ENCODE data around the gene NPAS3. TPM values are rescaled to one million over a fixed set of nuclear protein-coding genes. Genes with fewer than 3 reads are reported as not detected.

The NPAS3 gene
- total RNA-seq, 4 donors from 2014 or later = 0.19 to 2.1 (median 1.7) TPM; not detected in 1

GRCh38 chr14:33745163-33745562 lies 806.5 kb downstream of the NPAS3 start:
- Histone ChIP-seq H3K27me3 (no peaks in the 10 kb centered on the region), H3K9me3 (peaks cover 0 to 5% (median 0%) of the 10 kb centered on the region in 4 donors), H3K36me3 (no peaks in the 10 kb centered on the region), H3K27ac (no peak overlapping the region), H3K4me1 (no peaks in the 10 kb centered on the region), H3K4me3 (no peak overlapping the region)
- DNase-seq = no peak
- TF ChIP-seq CTCF (IDR thresholded peaks at IDR 0.05) = no peak
- no peak for TF ChIP-seq POLR2A (IDR thresholded peaks at IDR 0.05)

GRCh38 chr14:33747749-33748148 lies 809.1 kb downstream of the NPAS3 start:
- Histone ChIP-seq H3K4me1 (no peaks in the 10 kb centered on the region), H3K36me3 (no peaks in the 10 kb centered on the region), H3K9me3 (peaks cover 0 to under 1% (median 0%) of the 10 kb centered on the region in 4 donors), H3K27ac (no peak overlapping the region), H3K27me3 (no peaks in the 10 kb centered on the region), H3K4me3 (no peak overlapping the region)
- TF ChIP-seq POLR2A (IDR thresholded peaks at IDR 0.05) (no peak), CTCF (IDR thresholded peaks at IDR 0.05) (no peak)
- DNase-seq = no peak

GRCh38 chr14:33754261-33754660 lies 815.6 kb downstream of the NPAS3 start:
- no peaks in the 10 kb centered on the region for H3K9me3 ChIP-seq
- no peak for DNase-seq
- no peaks in the 10 kb centered on the region for H3K27me3 ChIP-seq
- TF ChIP-seq POLR2A (IDR thresholded peaks at IDR 0.05) = no peak
- no peak for TF ChIP-seq CTCF (IDR thresholded peaks at IDR 0.05)
- no peaks in the 10 kb centered on the region for H3K4me1 ChIP-seq
- H3K27ac ChIP-seq = no peak overlapping the region
- H3K36me3 ChIP-seq = no peaks in the 10 kb centered on the region
- no peak overlapping the region for H3K4me3 ChIP-seq

GRCh38 chr14:33755358-33755757 lies 816.7 kb downstream of the NPAS3 start:
- no peaks in the 10 kb centered on the region for H3K27me3 ChIP-seq
- H3K9me3 ChIP-seq = no peaks in the 10 kb centered on the region
- TF ChIP-seq POLR2A (IDR thresholded peaks at IDR 0.05) = no peak
- no peak for TF ChIP-seq CTCF (IDR thresholded peaks at IDR 0.05)
- no peaks in the 10 kb centered on the region for H3K4me1 ChIP-seq
- H3K36me3 ChIP-seq = no peaks in the 10 kb centered on the region
- no peak overlapping the region for H3K27ac ChIP-seq
- H3K4me3 ChIP-seq = no peak overlapping the region
- no peak for DNase-seq

- H3K27ac ChIP-seq = no peak overlapping the region
- no peak for TF ChIP-seq CTCF (IDR thresholded peaks at IDR 0.05)
- no peak for TF ChIP-seq POLR2A (IDR thresholded peaks at IDR 0.05)
Measured at GRCh38 chr14:33756833-33757232, 818.2 kb downstream of the NPAS3 start.

GRCh38 chr14:33758547-33758946 lies 819.9 kb downstream of the NPAS3 start:
- Histone ChIP-seq H3K36me3 (no peaks in the 10 kb centered on the region), H3K27me3 (no peaks in the 10 kb centered on the region), H3K27ac (no peak overlapping the region), H3K9me3 (no peaks in the 10 kb centered on the region), H3K4me3 (no peak overlapping the region), H3K4me1 (no peaks in the 10 kb centered on the region)
- DNase-seq = no peak
- no peak for TF ChIP-seq CTCF (IDR thresholded peaks at IDR 0.05)
- no peak for TF ChIP-seq POLR2A (IDR thresholded peaks at IDR 0.05)

More at GRCh38 chr14:33756833-33757232, 818.2 kb downstream of the NPAS3 start:
- Histone ChIP-seq H3K36me3 (no peaks in the 10 kb centered on the region), H3K4me3 (no peak overlapping the region), H3K9me3 (no peaks in the 10 kb centered on the region), H3K4me1 (no peaks in the 10 kb centered on the region), H3K27me3 (no peaks in the 10 kb centered on the region)
- DNase-seq = no peak
